ENCODE results near the gene MEIOSIN.
A peak's percentile ranks its signal among the peaks of the same experiment; 100 is the strongest.

Gene MEIOSIN

GRCh38 chr19:45779231-45780145 lies 46.2 kb downstream of the MEIOSIN start (continued):
- TF ChIP-seq GLIS2 (tag by site-specific recombination; IDR thresholded peaks at IDR 0.05) = peak; percentile 48
- peak; percentile 65 for TF ChIP-seq KLF1 (tag by site-specific recombination; IDR thresholded peaks at IDR 0.05)
- TF ChIP-seq REPIN1 (tag by site-specific recombination; IDR thresholded peaks at IDR 0.05; ENCODE audit: low read depth) = no peak
- TF ChIP-seq PATZ1 (tag by site-specific recombination; IDR thresholded peaks at IDR 0.05) = peak; percentile 26; the same call in 1 of the 2 replicates
- TF ChIP-seq ZNF561 (tag by site-specific recombination; IDR thresholded peaks at IDR 0.05; ENCODE audit: borderline replicate concordance) = no peak
- TF ChIP-seq KLF10 (tag by site-specific recombination; IDR thresholded peaks at IDR 0.05) = 0 out of 2 replicates have a peak, but pooled peaks have one; percentile 16

DNA sequence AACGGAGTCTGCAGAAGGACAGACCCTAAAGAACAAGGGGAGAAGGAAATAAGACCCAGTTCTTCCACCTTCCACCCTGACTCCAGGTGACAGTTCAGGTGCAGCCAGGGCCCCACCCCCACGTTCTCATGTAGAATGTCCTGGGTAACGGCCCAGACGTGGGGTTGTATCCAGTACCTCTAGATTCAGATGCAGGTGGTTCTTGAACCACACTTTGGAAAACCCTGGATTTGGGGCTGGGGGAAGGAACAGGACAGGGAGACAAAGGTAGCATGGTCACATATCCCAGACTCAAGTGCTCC lies 46.9 kb downstream of the MEIOSIN start:
- CTCF ChIA-PET = interaction anchor here (1.2 kb wide), 1 partner anchor 757 kb away, joined by 3 read pairs; no protein-coding TSS in a partner anchor
- Histone ChIP-seq H3K36me3 (ENCODE audit: control insufficient read depth in 2 of 2, insufficient read depth in 1 of 2, low read length in 2 of 2) (peaks cover 14 to 36% of the 10 kb centered on the region in 2 experiments; a peak in 2 of 3 replicates), H3K27ac (ENCODE audit: extremely low read depth, low read depth, low read length) (no peak overlapping the region; the same call in 1 of the 2 replicates), H3K4me1 (ENCODE audit: control insufficient read depth, insufficient read depth, low read length) (peaks cover 9% of the 10 kb centered on the region; the same call in 1 of the 2 replicates), H3K9me3 (ENCODE audit: control insufficient read depth, insufficient read depth, low read depth, low read length) (no peaks in the 10 kb centered on the region), H3K4me3 (ENCODE audit: low read depth, low read length) (no peak overlapping the region)
- POLR2A ChIA-PET = interaction anchor here (1.1 to 5.8 kb wide), 3 partner anchors 8 to 88 kb away, joined by 3 to 78 read pairs (median 18); partner anchors contain the start of genes DMWD, QPCTL and SIX5
- TF ChIP-seq ZNF677 (tag by site-specific recombination; IDR thresholded peaks at IDR 0.05) (no peak), GFI1B (tag by site-specific recombination; IDR thresholded peaks at IDR 0.05) (no peak), ZNF335 (tag by site-specific recombination; conservative IDR thresholded peaks at IDR 0.05) (no peak), ZNF600 (tag by site-specific recombination; IDR thresholded peaks at IDR 0.05) (no peak), ZNF473 (tag by site-specific recombination; IDR thresholded peaks at IDR 0.05) (no peak), BCL6B (tag by site-specific recombination; IDR thresholded peaks at IDR 0.05) (no peak), BCL11A (tag by site-specific recombination; IDR thresholded peaks at IDR 0.05; ENCODE audit: low read depth) (no peak), SCRT2 (tag by site-specific recombination; IDR thresholded peaks at IDR 0.05) (no peak), ZNF558 (tag by site-specific recombination; IDR thresholded peaks at IDR 0.05) (no peak), ZNF2 (tag by site-specific recombination; IDR thresholded peaks at IDR 0.05) (no peak), ZNF561 (tag by site-specific recombination; IDR thresholded peaks at IDR 0.05; ENCODE audit: borderline replicate concordance) (no peak), ZNF350 (tag by site-specific recombination; IDR thresholded peaks at IDR 0.05) (no peak)

GRCh38 chr19:45780448-45781213 lies 47.4 kb downstream of the MEIOSIN start:
- Histone ChIP-seq H3K4me1 (ENCODE audit: control insufficient read depth, insufficient read depth, low read length) (peaks cover 9% of the 10 kb centered on the region; the same call in 1 of the 2 replicates), H3K4me3 (ENCODE audit: low read depth, low read length) (no peak overlapping the region), H3K9me3 (ENCODE audit: control insufficient read depth, insufficient read depth, low read depth, low read length) (no peaks in the 10 kb centered on the region), H3K27ac (ENCODE audit: extremely low read depth, low read depth, low read length) (no peak overlapping the region; the same call in 1 of the 2 replicates), H3K36me3 (ENCODE audit: control insufficient read depth in 2 of 2, insufficient read depth in 1 of 2, low read length in 2 of 2) (peaks cover 9 to 42% of the 10 kb centered on the region in 2 experiments; a peak in 2 of 3 replicates)
- CTCF ChIA-PET = interaction anchor here (0.8 to 3.3 kb wide), 3 partner anchors 10 to 757 kb away, joined by 3 to 22 read pairs (median 4); partner anchors contain the start of gene SIX5
- POLR2A ChIA-PET = interaction anchor here (0.6 to 5.8 kb wide), 4 partner anchors 9 to 88 kb away, joined by 3 to 78 read pairs (median 10); partner anchors contain the start of genes DMWD, QPCTL and SIX5
- TF ChIP-seq, protein P1, sequence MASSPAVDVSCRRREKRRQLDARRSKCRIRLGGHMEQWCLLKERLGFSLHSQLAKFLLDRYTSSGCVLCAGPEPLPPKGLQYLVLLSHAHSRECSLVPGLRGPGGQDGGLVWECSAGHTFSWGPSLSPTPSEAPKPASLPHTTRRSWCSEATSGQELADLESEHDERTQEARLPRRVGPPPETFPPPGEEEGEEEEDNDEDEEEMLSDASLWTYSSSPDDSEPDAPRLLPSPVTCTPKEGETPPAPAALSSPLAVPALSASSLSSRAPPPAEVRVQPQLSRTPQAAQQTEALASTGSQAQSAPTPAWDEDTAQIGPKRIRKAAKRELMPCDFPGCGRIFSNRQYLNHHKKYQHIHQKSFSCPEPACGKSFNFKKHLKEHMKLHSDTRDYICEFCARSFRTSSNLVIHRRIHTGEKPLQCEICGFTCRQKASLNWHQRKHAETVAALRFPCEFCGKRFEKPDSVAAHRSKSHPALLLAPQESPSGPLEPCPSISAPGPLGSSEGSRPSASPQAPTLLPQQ (tag by site-specific recombination; IDR thresholded peaks at IDR 0.05) = peak; percentile 97
- TF ChIP-seq ZNF837 (tag by site-specific recombination; IDR thresholded peaks at IDR 0.05) (no peak; the same call in 1 of the 2 replicates), ZFHX2 (tag by site-specific recombination; conservative IDR thresholded peaks at IDR 0.05) (peak; percentile 35), ZNF571 (tag by site-specific recombination; IDR thresholded peaks at IDR 0.05) (no peak)
- TF ChIP-seq, protein P2, sequence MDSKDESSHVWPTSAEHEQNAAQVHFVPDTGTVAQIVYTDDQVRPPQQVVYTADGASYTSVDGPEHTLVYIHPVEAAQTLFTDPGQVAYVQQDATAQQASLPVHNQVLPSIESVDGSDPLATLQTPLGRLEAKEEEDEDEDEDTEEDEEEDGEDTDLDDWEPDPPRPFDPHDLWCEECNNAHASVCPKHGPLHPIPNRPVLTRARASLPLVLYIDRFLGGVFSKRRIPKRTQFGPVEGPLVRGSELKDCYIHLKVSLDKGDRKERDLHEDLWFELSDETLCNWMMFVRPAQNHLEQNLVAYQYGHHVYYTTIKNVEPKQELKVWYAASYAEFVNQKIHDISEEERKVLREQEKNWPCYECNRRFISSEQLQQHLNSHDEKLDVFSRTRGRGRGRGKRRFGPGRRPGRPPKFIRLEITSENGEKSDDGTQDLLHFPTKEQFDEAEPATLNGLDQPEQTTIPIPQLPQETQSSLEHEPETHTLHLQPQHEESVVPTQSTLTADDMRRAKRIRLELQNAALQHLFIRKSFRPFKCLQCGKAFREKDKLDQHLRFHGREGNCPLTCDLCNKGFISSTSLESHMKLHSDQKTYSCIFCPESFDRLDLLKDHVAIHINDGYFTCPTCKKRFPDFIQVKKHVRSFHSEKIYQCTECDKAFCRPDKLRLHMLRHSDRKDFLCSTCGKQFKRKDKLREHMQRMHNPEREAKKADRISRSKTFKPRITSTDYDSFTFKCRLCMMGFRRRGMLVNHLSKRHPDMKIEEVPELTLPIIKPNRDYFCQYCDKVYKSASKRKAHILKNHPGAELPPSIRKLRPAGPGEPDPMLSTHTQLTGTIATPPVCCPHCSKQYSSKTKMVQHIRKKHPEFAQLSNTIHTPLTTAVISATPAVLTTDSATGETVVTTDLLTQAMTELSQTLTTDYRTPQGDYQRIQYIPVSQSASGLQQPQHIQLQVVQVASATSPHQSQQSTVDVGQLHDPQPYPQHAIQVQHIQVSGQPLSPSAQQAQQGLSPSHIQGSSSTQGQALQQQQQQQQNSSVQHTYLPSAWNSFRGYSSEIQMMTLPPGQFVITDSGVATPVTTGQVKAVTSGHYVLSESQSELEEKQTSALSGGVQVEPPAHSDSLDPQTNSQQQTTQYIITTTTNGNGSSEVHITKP (tag by site-specific recombination; IDR thresholded peaks at IDR 0.05) = peak; percentile 87
